Pancreas (tissue), 10 donors: Measurements from ENCODE around the gene AOAH. TPM values are rescaled to one million over a fixed set of nuclear protein-coding genes. Genes with fewer than 3 reads are reported as not detected.
A peak's percentile ranks its signal among the peaks of the same experiment; 100 is the strongest.
"Not testable (repeated sequence)": the region's sequence is repeated elsewhere in the genome, so short reads cannot be mapped to it uniquely, and the experiment has no call there.

Experiments used
- ATAC-seq, 4 donors: fragments of 200-7000 bp; cut with Tn5 transposase; one replicate each; pipeline versions ENCODE4 v1.8.0 to v1.9.1; 2020; ENCODE audit warnings: mild to moderate bottlenecking in 4 of 4, moderate library complexity in 4 of 4
- DNase-seq, 6 donors: peaks; one replicate each; pipeline ENCODE4 v3.0.0-alpha.2; 2020
- FAIRE-seq: peaks from 2 replicates; lab custom pipeline; 2012; peaks lifted over from hg19 to GRCh38; lab: Jason Lieb, UNC
- H3K27ac ChIP-seq, 4 donors: fragments of 200-600 bp; sonication (generic); 1 replicate in 3 of 4; 2 replicates in 1 of 4; pipeline versions ENCODE4 v1.5.0 to v1.8.0; 2020
- H3K27me3 ChIP-seq, 4 donors: fragments of 200-600 bp; one replicate each; pipeline ENCODE4 v1.8.0; 2021
- H3K36me3 ChIP-seq, 3 donors: fragments of 200-600 bp; sonication (generic) in 1 of 3; one replicate each; pipeline versions ENCODE4 v1.5.0 to v1.8.0; 2020 to 2021
- H3K4me1 ChIP-seq, 3 donors: fragments of 200-600 bp; one replicate each; pipeline ENCODE4 v1.8.0; 2021
- H3K4me3 ChIP-seq, 4 donors: fragments of 200-600 bp; sonication (generic) in 2 of 4; one replicate each; pipeline versions ENCODE4 v1.5.0 to v1.8.0; 2020 to 2021
- H3K9me3 ChIP-seq, 4 donors: fragments of 200-600 bp; one replicate each; pipeline ENCODE4 v1.8.0; 2021
- CTCF ChIP-seq, 4 donors: fragments of 200-600 bp; sonication (generic) in 3 of 4; IDR thresholded peaks; one replicate each; pipeline versions ENCODE4 v1.5.0 to v1.8.0; 2021; ENCODE audit warnings: antibody characterized with exemption in 4 of 4
- WGBS, 2 donors: extraction: QIAGEN DNeasy Blood & Tissue Kit; methylation state at CpG; one replicate each; pipeline ENCODE4 v1.1.7; 2013; 5-methylcytosine and 5-hydroxymethylcytosine counted together
- intact Hi-C, 3 donors: fragments of 100-400 bp; cut with DNase I; formaldehyde crosslinking; loops; one replicate each; pipeline versions ENCODE4 v1.11.1 to v1.14.2; 2022
- polyA plus RNA-seq, 2 donors: library from polyadenylated mRNA; stranded (reverse); fragments of 200-250 nt; gene quantifications; one replicate each; pipeline ENCODE4 v1.2.3, GENCODE V29; 2013
- total RNA-seq, 6 donors: library from RNA; stranded (reverse); fragmentation: NEBNext Ultra II Directional in 4 of 6; extraction: Animal tissue kit (Norgen Biotek cat#: 25700) in 4 of 6; gene quantifications; one replicate each; pipeline versions ENCODE4 v1.2.1 to v1.2.4, GENCODE V29; 2021 to 2023
- donor health status: healthy with polysubstance abuse.
- donor health status: DM: no; HTN: no; CAD: no; lungs with moderate emphysema.
- donor health status: DM: no; HTN: no; CAD: no.
- donor health status: control.
- donor health status: control.
- donor health status: Bipolar disorder and iron deficiency.
- donor health status: DM: yes; HTN: yes; CAD: no.
- donor health status: DM: no; HTN: no; CAD: no.
- donor health status: DM: no; HTN: no; CAD: no.
- donor health status: DM: yes; HTN: yes; CAD: no.

The AOAH gene
- total and polyA plus RNA-seq, 8 donors, result 0.79 to 9.0 (median 2.1) TPM

DNA sequence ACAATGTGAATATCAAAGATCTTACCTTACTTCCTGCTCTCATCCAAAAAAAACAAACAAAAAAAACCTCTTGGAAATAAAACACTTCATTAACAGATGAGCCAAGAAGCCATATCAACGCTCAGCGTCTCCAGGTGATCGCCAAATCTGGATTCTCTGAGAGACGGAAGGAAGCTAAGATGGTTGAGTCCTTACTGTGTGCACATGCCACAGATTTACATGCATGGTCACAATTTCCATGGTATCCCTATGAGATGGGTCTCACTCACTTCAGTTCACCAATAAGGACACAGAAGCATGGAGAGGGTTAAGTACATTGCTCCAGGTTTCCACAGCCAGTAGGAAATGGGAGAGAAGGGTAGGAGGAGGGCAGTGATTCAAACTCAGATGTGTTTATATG, 1.0 kb downstream of the AOAH start:
- no peak for TF ChIP-seq CTCF (IDR thresholded peaks at IDR 0.05)
- no peaks in the 10 kb centered on the region for H3K27me3 ChIP-seq
- H3K4me3 ChIP-seq, result peak overlapping the region in 1 of 4 donors; percentile 26
- FAIRE-seq (no peak), DNase-seq (no peak), ATAC-seq (no peak)
- peaks cover 0 to 8% (median 0%) of the 10 kb centered on the region in 3 donors for H3K4me1 ChIP-seq
- no peaks in the 10 kb centered on the region for H3K36me3 ChIP-seq
- intact Hi-C loops, result no loop called here
- no peak overlapping the region for H3K27ac ChIP-seq
- no peaks in the 10 kb centered on the region for H3K9me3 ChIP-seq
- WGBS, 2 donors, result 71 to 89% methylated on average over 4 of the region's 4 CpGs

GRCh38 chr7:36719083-36719632, 5.1 kb downstream of the AOAH start:
- intact Hi-C loops, result no loop called here
- Histone ChIP-seq H3K9me3 (no peaks in the 10 kb centered on the region), H3K4me1 (peaks cover 0 to 6% (median 0%) of the 10 kb centered on the region in 3 donors), H3K27me3 (no peaks in the 10 kb centered on the region), H3K27ac (peak overlapping the region in 2 of 4 donors; percentile 12 to 34), H3K36me3 (no peaks in the 10 kb centered on the region), H3K4me3 (no peak overlapping the region)
- FAIRE-seq, result no peak
- TF ChIP-seq CTCF (IDR thresholded peaks at IDR 0.05), result no peak
- 15 to 17% methylated on average over 3 of the region's 3 CpGs for WGBS, 2 donors
- DNase-seq, result no peak
- ATAC-seq, result peak in 2 of 4 donors; percentile 30 to 59

DNA sequence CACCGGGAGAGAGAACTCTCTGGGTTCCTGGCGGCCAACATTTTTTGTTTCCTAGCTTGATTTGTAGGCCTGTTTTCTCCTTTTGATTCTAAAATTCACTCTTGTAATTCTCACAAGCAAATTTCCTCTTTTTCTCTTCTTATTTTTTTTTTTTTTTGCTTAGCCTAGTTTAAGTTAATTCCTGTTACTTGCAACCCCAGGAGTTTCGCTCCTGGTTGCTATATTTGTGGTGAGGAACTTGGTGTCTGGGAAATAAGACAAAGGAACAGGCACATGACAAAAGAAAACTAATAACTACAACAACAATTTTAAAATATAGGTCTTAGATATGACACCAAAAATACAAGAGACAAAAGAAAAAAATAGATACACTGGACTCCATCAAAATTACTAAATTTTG, 6.7 kb downstream of the AOAH start:
- WGBS, 2 donors, result 91 to 95% methylated on average over 3 of the region's 3 CpGs
- no peak overlapping the region for H3K27ac ChIP-seq

GRCh38 chr7:36716802-36717201, 7.5 kb downstream of the AOAH start:
- H3K27ac ChIP-seq, ATAC-seq, H3K36me3 ChIP-seq, intact Hi-C loops, H3K4me1 ChIP-seq, H3K4me3 ChIP-seq, FAIRE-seq, H3K9me3 ChIP-seq, DNase-seq, H3K27me3 ChIP-seq: not testable (repeated sequence)
- 84 to 92% methylated on average over 8 of the region's 8 CpGs for WGBS, 2 donors

More for the DNA sequence above, 6.7 kb downstream of the AOAH start:
- FAIRE-seq, result no peak
- no peak for TF ChIP-seq CTCF (IDR thresholded peaks at IDR 0.05)
- no peak for DNase-seq
- Histone ChIP-seq H3K4me3 (no peak overlapping the region), H3K36me3 (no peaks in the 10 kb centered on the region), H3K9me3 (no peaks in the 10 kb centered on the region), H3K4me1 (peaks cover 0 to 6% (median 0%) of the 10 kb centered on the region in 3 donors), H3K27me3 (no peaks in the 10 kb centered on the region)
- peak in 1 of 4 donors; percentile 25 for ATAC-seq
- intact Hi-C loops, result no loop called here

- FAIRE-seq (no peak), DNase-seq (peak in 1 of 6 donors; percentile 25), ATAC-seq (peak; percentile 43 to 82 (median 57))
- Histone ChIP-seq H3K27me3 (no peaks in the 10 kb centered on the region), H3K4me1 (peaks cover 7 to 14% (median 11%) of the 10 kb centered on the region in 3 donors), H3K27ac (peak overlapping the region in 3 of 4 donors; percentile 6 to 77 (median 74)), H3K9me3 (no peaks in the 10 kb centered on the region), H3K36me3 (no peaks in the 10 kb centered on the region), H3K4me3 (no peak overlapping the region)
- intact Hi-C loops, result no loop called here
- TF ChIP-seq CTCF (IDR thresholded peaks at IDR 0.05), result no peak
- WGBS, 2 donors, result 63 to 65% methylated on average over 5 of the region's 5 CpGs
These were observed 12.3 kb downstream of the AOAH start for GRCh38 chr7:36712015-36712414.
